ENCODE measurements around the gene FTO. TPM values are rescaled to one million over a fixed set of nuclear protein-coding genes. Genes with fewer than 3 reads are reported as not detected.
"Not testable (repeated sequence)": the region's sequence is repeated elsewhere in the genome, so short reads cannot be mapped to it uniquely, and the experiment has no call there.

Gene FTO
- total RNA-seq, 1 experiment from 2014 or later: 129 TPM

DNA sequence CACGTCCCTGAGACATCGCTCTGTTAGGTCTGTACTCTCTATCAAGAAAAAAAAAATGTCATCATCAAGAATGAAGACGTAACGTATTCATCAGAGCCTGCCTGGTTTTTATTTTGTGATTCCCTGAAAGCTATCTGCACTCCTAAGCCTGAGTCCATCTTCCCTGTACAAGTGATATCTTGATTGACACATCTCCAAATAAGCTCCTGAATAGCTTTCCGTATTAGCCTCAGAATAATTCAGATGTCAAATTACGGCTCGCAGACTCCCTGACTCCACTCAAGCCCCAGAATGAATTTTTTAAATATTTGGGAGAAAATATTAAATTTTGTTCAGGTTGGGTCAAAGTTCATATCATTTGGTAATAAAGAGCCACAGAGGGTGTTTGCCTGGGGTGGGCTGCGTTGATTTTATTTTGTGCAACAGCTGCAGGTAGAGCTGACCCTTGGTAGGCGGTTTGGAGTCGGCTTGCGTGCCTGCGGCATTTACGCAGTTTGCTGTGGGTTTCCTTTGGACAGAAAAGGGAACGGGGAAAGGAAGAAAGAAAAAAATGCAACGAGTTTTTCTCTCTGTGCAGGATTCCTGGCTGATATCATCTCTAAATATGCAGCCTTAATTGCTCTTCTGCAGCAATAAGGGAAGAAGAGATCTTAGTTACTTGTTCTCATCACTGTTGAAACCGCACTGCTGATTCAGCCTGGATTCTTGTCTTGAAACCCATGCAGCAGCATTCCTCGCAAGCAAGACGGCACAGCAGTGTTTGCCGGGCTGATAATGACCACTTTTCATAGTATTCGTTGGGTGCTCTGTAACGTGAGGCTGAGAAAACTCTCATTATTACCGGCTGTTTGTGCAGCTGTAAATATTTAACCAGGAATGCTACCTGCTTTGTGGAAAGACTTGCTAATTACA is 467.9 kb downstream of the FTO start:
- Histone ChIP-seq H3K27me3 (0 out of 2 replicates have a peak, but pooled peaks cover 4% of the 10 kb centered on the region), H3K4me1 (peaks cover 13% of the 10 kb centered on the region), H3K4me3 (no peak overlapping the region), H3K9me3 (replicated peaks) (no peaks in the 10 kb centered on the region), H3K36me3 (no peaks in the 10 kb centered on the region), H3K27ac (no peak overlapping the region)
- peak; percentile 37 to 38 for DNase-seq

DNA sequence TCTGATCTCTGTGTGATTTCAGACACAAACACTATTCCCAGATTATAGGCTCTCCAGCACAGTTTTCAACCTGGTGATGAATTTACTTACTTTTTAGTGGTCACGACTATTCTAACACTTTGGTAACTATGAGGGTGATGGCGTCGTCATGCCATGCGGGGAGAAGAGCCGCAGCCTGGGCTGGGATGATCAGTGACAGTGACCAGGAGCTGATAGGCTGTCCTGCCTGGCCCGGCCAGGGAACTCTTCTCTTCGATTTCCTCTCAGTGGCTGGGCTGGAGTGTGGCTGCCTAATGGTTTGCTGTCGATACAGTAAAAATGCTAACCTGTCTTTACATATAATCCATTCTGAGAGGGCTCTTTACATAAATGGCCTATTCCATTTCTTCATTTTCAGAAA is 469.5 kb downstream of the FTO start:
- Histone ChIP-seq H3K36me3 (no peaks in the 10 kb centered on the region), H3K4me1 (peaks cover 13% of the 10 kb centered on the region), H3K4me3 (no peak overlapping the region), H3K9me3 (replicated peaks) (no peaks in the 10 kb centered on the region), H3K27ac (no peak overlapping the region), H3K27me3 (0 out of 2 replicates have a peak, but pooled peaks cover 4% of the 10 kb centered on the region)
- DNase-seq: no peak

DNA sequence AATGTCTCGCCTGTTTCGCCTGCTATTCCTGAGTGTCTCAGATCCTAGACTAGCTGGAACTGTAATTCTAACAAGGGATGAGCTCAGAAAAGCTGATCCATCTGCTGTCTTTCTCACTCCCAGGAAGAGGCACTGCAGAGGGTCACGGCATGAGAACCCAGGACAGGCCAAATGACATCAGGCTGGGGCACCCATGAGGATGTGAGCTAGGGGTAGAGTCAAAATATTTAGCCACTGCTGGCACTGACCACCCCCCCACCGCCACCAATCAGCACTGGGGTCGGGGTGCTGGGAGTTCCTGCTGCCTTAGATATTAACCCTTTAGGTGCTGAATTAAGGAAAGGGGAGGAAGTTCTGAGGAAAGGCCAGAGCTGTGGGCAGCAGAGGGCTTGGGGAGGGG is 470.2 kb downstream of the FTO start:
- DNase-seq: peak in 1 of 2 experiments; percentile 18
- no peaks in the 10 kb centered on the region for H3K36me3 ChIP-seq
- peaks cover 13% of the 10 kb centered on the region for H3K4me1 ChIP-seq
- H3K27me3 ChIP-seq: 0 out of 2 replicates have a peak, but pooled peaks cover 4% of the 10 kb centered on the region
- H3K9me3 ChIP-seq (replicated peaks): no peaks in the 10 kb centered on the region
- no peak overlapping the region for H3K27ac ChIP-seq
- H3K4me3 ChIP-seq: no peak overlapping the region

DNA sequence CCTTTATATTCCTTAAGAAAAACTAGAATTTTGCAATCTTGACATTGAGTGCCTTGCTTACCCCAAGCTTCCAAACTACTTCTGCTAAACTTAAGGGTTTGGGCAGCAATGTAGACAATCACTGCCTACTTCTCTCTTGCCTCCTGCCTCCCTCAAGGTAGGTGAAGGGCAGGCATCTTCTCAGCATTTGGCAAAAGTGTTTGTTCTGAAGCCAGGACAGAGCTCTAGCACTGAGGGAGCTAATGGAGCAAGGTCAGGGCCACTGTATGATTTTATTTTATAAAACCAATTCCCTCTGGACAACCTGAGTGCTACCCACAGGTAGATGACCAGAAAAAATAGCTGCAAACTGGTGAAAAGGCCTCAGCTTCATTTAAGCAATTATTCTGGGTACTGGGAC is 470.8 kb downstream of the FTO start:
- Histone ChIP-seq H3K4me3 (no peak overlapping the region), H3K27me3 (0 out of 2 replicates have a peak, but pooled peaks cover 4% of the 10 kb centered on the region), H3K4me1 (peaks cover 13% of the 10 kb centered on the region)

DNA sequence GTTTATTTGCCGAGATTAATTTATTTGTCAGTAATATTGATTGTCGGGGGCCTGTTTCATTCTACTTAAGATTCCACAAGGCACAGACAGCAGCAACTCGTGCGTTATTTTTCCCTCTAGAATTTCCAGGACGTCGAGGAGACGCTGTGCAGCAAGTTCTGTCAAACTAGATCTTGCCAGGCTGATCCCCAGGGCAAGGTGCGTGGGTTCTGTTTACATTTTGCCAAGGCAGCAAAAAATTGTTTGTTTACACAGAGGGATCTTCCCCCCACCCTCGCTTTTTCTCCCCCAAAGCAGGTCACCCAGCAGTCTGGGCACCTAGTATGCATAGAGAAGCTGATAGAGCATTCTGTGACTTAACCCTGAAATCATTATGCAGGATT is 471.2 kb downstream of the FTO start:
- Histone ChIP-seq H3K4me1 (peaks cover 13% of the 10 kb centered on the region), H3K9me3 (replicated peaks) (no peaks in the 10 kb centered on the region), H3K27ac (no peak overlapping the region), H3K4me3 (0 out of 2 replicates have a peak overlapping the region, but pooled peaks have one; percentile 8), H3K36me3 (no peaks in the 10 kb centered on the region), H3K27me3 (0 out of 2 replicates have a peak, but pooled peaks cover 4% of the 10 kb centered on the region)
- DNase-seq: no peak

More for the DNA sequence above, 470.8 kb downstream of the FTO start:
- H3K36me3 ChIP-seq: no peaks in the 10 kb centered on the region
- H3K9me3 ChIP-seq (replicated peaks): no peaks in the 10 kb centered on the region
- no peak for DNase-seq
- H3K27ac ChIP-seq: no peak overlapping the region

DNA sequence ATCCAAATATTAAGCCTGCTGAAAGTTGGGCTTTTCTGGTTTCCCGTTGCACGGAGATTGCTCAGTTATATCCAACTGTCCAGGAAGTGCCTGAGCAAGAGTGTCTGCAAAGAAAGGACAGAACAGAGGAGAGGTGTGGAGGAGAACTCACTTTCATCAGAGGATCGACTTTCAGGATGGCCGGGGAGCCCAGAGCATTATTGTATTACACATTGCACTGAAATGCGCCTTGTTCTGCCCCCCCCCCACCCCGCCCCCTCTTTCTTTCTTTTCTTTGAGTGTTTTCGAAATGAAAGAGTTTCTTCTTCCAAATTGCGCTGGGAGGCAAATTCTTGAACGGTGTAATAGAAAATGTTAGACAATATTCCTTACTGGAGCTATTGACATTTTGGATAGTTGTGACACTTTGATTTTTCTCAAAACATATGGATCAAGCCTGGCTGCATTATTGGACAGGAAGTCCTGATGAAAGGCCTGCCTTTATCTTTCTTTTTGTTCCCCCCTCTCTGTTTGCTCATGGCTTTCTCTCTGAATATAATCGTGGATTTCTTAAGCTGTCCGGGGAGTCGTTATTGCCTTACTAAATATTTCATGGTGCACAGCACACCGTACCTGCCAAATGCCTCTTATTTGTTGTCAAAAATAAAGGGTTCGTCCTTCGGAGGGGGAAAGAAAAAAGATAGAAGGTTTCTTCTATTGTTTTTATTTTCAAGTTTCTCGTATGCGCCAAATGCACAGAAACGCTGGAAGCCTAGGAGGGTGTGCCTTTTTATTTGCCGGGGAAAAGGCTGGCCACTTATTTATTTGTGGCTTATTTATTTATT is 471.8 kb downstream of the FTO start:
- no peak overlapping the region for H3K27ac ChIP-seq
- H3K36me3 ChIP-seq: no peaks in the 10 kb centered on the region
- H3K9me3 ChIP-seq (replicated peaks): no peaks in the 10 kb centered on the region
- peak in 1 of 2 experiments; percentile 19 for DNase-seq
- H3K4me1 ChIP-seq: peaks cover 13% of the 10 kb centered on the region
- H3K4me3 ChIP-seq: 0 out of 2 replicates have a peak overlapping the region, but pooled peaks have one; percentile 8
- 0 out of 2 replicates have a peak, but pooled peaks cover 4% of the 10 kb centered on the region for H3K27me3 ChIP-seq

DNA sequence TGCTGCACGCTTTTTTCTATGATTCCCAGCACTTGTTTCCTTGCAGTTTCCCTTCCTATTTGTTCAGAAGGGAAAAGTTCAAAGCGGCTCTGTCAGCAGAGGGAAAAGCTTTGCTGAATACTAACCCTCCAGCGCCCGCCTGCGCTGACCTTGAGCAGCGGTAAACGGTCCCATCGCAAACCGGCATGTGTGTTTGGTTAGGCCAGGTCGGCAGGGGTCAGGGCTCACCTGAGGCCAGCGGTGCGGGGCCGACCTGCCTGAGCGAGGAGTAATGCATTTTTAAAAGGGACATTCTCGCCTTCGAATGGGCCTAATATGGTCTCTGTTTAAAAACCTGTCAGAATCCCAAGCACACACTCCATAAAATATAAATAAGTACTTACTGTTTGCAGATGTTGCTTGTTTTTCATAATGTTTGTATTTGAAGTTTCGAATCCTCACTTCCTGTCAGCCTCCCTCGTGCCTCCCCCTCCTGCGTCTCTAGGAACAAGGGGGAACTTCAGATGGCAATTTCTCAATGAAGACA is 472.5 kb downstream of the FTO start:
- H3K27ac ChIP-seq: no peak overlapping the region
- peaks cover 11% of the 10 kb centered on the region for H3K4me1 ChIP-seq
- no peaks in the 10 kb centered on the region for H3K9me3 ChIP-seq (replicated peaks)
- H3K4me3 ChIP-seq: no peak overlapping the region
- 0 out of 2 replicates have a peak, but pooled peaks cover 2% of the 10 kb centered on the region for H3K27me3 ChIP-seq
- no peaks in the 10 kb centered on the region for H3K36me3 ChIP-seq
- DNase-seq: no peak

DNA sequence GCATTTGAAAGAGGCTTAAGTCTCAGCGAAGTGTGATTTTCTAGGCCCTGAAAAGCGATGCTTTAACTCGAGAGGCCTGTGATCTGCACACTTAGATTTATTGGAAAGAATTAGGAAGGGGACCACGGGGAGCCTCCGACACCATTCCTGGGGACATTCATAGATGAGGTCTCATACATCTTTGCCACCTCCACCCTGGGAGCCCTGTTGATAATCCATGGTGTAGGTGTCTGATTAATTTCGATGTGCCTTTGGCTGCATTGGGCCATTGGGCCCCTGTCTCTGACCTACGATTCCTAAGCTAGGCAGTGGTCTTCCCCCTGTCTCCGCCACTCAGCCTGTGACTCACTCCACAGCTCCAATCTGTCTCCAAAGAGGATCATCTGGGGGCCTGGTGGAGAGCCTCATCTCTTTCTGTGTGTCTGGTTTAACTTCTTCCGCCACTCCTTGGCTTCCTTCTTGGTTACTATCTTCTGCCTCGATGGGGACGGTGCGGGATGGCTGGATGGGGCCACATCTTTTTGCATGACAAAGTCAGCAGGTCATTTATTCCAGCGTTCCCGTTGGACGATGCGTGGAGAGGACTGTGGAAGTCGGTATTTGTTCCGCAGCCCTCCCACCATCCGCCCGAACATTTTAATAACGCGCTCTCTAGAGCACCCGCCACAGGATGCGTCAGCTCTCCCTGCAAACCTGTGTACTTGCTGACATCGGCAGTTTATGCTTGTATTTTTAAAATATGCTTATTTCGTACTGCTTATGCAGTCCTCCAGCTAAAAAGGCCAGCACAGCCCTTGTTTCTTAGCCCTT is 473.3 kb downstream of the FTO start:
- H3K4me3 ChIP-seq: no peak overlapping the region
- DNase-seq: no peak
- H3K4me1 ChIP-seq: peaks cover 6% of the 10 kb centered on the region
- no peaks in the 10 kb centered on the region for H3K36me3 ChIP-seq
- no peak overlapping the region for H3K27ac ChIP-seq
- no peaks in the 10 kb centered on the region for H3K27me3 ChIP-seq
- no peaks in the 10 kb centered on the region for H3K9me3 ChIP-seq (replicated peaks)

DNA sequence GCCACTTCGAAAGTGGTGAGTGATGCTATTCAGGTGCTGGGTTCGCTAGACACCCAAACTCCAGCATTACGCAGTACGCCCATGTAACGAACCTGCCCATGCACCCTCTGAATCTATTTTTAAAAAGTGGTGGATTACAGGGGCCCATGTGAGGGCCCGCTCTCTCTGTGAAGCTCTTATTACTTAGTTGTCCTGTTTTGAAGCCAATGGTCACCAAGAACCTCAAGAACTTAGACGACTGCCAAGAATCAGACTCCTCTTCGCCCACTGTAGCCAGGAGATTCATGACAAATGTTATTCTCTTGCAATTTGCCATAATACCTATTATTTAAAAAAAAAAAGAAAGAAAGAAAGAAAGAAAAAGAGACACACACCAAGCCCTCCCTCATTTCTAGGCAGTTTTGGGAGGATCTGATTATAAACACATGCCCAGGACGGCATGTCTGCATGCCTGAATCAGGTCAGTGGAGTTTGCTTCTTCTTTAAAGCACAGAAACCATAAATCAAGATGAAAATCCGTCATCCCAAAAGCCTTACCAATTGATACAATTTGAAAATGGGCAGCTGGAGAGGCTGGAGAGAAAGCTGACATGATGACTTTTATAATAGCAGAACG is 474.0 kb downstream of the FTO start:
- Histone ChIP-seq H3K4me1 (no peaks in the 10 kb centered on the region), H3K27ac (no peak overlapping the region), H3K36me3 (no peaks in the 10 kb centered on the region), H3K9me3 (replicated peaks) (no peaks in the 10 kb centered on the region), H3K27me3 (no peaks in the 10 kb centered on the region), H3K4me3 (no peak overlapping the region)
- DNase-seq: no peak

DNA sequence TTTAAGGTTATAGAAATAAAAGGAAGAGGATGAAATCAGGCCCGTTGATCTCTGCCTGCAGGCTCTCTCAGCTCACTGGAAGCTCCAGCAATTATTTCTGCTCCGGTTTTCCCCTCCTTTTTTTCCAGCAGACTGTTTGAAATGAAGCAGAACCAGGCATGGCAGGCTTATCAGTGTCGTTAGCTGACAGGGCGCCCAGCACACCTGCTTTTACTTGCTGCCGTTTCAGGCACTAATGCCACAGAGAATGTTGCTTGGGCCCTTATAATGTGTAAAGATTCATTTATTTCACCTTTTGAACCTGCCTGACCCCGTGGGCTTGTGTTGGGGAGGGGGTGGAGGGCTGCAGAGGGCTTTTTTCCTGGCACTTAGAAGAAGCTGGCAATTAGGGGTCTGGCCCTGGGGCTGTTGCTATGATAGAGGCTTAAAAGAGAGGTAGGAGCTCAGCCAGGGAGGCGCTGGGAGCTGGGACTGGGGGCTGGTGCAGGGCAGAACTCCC is 474.6 kb downstream of the FTO start:
- H3K4me3 ChIP-seq: no peak overlapping the region
- no peak overlapping the region for H3K27ac ChIP-seq
- H3K4me1 ChIP-seq: no peaks in the 10 kb centered on the region
- DNase-seq: no peak
- H3K36me3 ChIP-seq: no peaks in the 10 kb centered on the region
- H3K9me3 ChIP-seq (replicated peaks): no peaks in the 10 kb centered on the region
- no peaks in the 10 kb centered on the region for H3K27me3 ChIP-seq

DNA sequence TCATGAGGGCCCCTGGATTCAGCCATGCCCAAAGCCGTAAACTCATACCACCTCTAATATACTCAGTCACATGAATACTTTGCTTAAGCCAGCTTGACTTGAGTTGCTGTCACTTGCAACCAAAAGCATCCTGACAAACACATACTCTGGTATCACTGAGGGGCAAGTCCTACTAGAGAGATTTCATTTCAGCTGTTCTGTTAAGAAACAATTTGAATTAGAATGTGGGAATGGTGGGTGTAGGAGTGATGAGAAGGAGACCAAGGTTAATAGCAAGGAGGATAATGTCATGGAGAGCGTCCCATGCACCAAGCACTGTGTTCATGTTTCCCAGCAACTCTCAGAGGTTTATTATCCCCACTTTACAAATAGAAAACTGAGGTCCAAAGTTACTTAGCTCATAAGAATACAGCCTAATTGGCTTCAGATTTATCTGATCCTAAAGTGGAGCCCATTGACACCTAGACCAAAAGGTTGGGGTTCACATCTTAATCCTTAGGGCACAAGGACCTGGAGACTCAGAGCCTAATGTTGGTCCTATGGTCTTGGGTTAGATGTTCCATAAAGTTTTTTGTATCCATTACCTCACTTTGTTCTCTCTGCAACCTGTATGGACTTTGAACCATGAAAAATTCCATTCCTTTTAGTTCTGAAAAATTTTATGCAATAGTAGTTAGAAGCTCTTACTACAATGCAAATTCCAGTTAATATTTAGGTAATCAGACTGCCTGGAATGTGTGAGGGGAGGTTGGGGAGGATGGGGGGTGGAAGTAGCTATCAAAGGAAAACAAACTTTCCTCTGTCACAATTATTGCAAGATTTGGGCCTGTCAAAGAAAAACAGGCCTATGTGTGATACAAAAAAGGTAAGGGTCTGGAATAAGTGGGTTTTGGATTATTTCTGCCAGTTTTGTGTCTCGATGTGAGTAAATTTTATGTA is 476.7 kb downstream of the FTO start:
- Histone ChIP-seq H3K36me3 (no peaks in the 10 kb centered on the region), H3K4me1 (no peaks in the 10 kb centered on the region), H3K4me3 (no peak overlapping the region), H3K27ac (no peak overlapping the region), H3K9me3 (replicated peaks) (no peaks in the 10 kb centered on the region), H3K27me3 (no peaks in the 10 kb centered on the region)
- DNase-seq: no peak

DNA sequence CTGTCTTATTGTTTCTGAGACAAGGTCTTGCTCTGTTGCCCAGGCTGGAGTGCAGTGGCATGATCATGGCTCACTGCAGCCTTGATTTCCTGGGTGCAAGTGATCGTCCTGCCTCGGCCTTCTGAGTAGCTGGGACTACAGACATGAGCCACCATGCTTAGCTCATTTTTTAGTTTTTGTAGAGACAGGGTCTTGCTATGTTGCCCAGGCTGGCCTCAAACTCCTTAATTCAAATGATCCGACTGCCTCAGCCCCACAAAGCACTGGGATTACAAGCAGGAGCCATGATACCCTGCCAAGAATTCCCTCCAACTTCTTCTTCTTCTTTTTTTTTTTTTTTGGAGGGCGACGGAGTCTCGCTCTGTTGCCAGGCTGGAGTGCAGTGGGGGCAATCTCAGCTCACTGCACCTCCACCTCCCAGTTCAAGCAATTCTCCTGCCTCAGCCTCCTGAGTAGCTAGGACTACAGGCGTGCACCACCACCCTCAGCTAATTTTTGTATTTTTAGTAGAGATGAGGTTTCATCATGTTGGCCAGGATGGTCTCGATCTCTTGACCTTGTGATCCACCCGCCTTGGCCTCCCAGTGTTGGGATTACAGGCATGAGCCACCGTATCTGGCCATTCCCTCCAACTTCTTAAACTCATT is 477.9 kb downstream of the FTO start:
- not testable (repeated sequence) for H3K4me1 ChIP-seq; H3K27ac ChIP-seq; H3K27me3 ChIP-seq; DNase-seq; H3K9me3 ChIP-seq (replicated peaks); H3K36me3 ChIP-seq; H3K4me3 ChIP-seq
